ENCODE results near the gene ID2.

DNA sequence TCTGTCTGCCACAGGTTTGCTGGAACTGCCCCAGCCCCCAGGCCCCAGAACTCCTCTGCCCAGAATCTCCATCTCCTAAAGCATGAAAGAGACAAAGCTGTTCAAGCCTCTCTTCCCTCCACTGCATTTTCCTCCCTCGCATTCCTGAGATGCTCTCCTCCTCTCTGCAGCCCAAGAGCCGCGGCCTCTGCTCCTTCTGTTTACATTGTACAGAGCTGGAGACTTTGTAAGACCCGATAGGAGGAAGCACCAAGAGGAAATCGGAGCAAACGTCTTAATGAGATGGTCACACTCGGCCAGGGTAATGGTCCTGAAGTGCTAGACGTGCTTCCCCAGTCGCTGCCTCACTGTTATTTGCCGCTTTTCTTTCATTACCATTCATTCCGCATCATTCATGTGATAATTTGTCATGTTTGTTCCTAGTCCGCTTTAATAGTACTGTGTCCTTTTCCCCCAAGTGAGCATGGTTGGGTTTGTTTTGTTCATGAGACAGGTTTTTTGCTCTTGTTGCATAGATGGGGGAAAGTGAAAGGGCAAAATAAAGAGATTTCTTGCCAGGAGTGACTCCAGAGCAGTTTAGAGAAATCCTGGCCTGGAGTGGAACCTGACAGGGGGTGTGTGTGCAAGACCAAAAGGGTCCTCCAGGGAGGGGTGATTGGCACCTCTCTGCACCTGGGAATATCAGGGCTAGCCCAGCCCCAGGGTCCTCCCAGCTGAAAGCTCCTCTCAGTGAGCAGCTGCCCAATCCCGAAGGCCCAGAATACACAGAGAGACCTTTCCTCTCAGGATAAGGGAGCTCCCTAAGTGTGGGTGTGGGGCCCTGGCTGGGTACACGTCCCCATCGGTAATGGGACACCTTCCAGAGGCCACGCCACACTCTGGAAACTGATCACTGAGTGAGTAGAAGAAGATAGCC, 44.9 kb upstream of the ID2 start:
- TF ChIP-seq, protein P1, sequence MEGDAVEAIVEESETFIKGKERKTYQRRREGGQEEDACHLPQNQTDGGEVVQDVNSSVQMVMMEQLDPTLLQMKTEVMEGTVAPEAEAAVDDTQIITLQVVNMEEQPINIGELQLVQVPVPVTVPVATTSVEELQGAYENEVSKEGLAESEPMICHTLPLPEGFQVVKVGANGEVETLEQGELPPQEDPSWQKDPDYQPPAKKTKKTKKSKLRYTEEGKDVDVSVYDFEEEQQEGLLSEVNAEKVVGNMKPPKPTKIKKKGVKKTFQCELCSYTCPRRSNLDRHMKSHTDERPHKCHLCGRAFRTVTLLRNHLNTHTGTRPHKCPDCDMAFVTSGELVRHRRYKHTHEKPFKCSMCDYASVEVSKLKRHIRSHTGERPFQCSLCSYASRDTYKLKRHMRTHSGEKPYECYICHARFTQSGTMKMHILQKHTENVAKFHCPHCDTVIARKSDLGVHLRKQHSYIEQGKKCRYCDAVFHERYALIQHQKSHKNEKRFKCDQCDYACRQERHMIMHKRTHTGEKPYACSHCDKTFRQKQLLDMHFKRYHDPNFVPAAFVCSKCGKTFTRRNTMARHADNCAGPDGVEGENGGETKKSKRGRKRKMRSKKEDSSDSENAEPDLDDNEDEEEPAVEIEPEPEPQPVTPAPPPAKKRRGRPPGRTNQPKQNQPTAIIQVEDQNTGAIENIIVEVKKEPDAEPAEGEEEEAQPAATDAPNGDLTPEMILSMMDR (IDR thresholded peaks at IDR 0.05): no peak
- no peak for TF ChIP-seq POLR2A (IDR thresholded peaks at IDR 0.05)

Data from breast epithelium (tissue), 3 donors.